GM19468 (cell line): ENCODE results near the gene LRRC51.

ENCODE experiments used
- ATAC-seq: cut with Tn5 transposase; IDR thresholded peaks from one replicate; pipeline ENCODE4 v1.9.1; 2021; ENCODE audit warnings: mild to moderate bottlenecking, moderate library complexity, moderate number of reproducible peaks; ENCODE audit not compliant: unreplicated experiment; ENCODE audit errors: extremely low read depth

Gene LRRC51, protein sequence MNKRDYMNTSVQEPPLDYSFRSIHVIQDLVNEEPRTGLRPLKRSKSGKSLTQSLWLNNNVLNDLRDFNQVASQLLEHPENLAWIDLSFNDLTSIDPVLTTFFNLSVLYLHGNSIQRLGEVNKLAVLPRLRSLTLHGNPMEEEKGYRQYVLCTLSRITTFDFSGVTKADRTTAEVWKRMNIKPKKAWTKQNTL

DNA sequence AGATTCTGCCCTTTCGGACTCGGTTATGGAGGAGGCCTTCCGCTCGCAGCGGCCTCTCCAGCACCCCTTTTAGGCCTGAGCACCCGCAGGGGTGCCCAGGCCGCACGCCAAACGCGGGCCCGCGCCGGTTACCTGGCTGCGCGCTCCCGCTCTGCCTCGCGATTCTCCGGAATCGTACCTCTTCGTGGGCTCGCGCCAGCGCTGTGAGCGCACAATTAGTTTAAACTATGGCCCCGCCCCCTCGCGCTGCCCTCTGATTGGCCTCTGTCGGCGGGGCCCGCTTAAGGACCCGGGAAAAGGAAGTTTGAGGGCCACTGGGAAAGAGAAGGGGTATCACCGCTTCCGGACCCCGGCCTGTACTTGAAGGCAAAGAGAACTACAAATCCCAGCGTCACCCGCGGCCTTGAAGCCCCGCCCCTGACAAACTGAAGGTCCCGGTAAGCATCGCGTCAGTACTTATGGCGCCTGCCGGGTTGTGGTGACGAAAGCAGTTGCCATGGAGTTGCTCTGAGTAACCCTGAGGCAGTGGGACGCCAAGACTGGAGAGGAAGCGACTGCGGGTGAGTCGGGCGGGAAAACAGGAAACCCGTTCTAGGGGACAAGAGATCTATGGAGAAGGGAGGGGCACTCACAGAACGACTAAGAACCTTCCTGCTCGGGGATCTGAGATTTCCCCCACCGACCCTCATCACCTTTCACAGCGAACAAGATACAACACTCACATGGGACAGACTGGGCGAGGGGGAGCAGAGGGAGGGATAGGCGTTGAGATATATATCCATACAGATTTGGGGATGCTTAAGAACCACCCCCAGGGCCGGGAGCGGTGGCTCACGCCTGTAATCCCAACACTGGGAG is at the start of gene LRRC51, which contains the start of gene NUMA1:
Gene LRRC51 (plus strand): TSS at position 525 of the 858 bp plus-strand sequence. CDS start 8,234 bp downstream, outside the sequence.
Gene NUMA1 (minus strand): TSS at position 217 of the 858 bp plus-strand sequence. CDS start 44,599 bp downstream, outside the sequence.
- ATAC-seq, result peak; percentile 94

DNA sequence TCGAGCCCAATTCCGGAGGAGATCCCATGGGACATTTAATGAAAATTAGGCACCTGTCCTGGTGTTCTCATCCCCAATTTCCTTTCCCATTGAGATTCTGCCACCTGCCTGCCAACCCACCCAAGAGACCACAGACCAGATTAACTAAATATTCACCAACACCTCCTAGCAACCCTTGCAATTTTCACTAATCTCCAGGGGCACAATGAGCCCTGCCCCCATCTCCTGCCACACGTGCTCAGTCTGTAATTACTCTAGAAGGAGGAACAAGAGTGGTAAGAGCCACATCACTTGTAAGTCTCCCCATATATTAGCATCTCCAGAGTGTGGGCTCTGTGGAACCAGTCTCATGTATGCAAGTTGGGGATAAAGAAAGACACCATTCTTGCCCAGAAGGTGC is 44.0 kb upstream of the LRRC51 start:
- ATAC-seq, result no peak

DNA sequence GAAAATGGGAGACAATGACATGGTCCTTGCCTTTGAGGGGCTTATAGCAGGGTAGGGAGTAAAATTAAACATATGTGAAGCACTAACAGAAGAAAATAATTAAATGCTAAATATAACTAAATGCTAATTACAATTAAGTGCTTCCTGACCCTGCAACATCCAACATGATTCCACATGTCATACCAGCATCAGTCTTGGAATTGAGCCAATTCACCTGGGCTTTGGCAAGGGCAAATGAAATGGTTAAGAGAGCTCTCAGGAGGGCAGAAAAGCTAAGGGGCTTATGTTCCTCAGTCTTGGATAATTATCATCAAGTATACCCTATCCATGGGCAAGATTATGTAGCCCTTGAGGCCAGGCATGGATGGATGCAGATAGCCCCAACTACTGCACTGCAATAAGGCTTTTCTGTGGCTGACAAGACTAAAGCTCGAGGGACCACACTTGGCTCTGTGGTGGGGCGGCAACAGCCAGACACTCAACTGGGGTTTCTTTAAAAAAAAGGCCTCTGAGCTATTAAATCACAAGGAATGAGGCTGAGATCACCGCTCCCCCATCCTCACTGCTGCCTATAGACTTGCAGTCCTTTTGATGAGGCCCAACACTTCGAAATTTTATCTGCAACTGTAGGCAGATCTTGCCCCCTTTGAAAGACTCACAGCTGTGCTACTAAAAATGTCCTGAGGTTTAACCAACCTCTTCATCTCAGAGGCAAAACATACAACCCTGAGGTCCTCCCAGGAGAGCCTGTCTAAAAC is 42.9 kb upstream of the LRRC51 start:
- ATAC-seq, result no peak

DNA sequence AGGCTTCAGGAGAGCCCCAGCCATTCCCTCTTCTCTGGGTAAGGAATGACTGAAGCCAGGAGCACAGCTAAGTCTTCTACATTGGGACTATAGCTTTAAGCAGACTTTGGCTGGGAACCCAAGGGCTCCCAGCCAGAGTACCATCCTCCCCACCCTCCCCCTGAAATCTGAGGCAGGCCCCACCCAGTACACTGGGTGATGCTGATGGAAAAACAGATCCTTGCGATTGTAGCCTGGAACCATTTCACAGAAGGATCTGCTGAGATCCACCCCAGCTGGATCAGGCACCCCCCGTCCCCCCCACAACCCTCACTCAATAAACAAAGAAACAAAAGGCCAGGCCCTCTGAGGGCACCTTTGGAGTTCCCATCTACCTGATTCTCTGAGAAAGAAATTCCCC is 42.2 kb upstream of the LRRC51 start:
- no peak for ATAC-seq

GRCh38 chr11:72039031-72039855 is 41.4 kb upstream of the LRRC51 start:
- ATAC-seq, result no peak

DNA sequence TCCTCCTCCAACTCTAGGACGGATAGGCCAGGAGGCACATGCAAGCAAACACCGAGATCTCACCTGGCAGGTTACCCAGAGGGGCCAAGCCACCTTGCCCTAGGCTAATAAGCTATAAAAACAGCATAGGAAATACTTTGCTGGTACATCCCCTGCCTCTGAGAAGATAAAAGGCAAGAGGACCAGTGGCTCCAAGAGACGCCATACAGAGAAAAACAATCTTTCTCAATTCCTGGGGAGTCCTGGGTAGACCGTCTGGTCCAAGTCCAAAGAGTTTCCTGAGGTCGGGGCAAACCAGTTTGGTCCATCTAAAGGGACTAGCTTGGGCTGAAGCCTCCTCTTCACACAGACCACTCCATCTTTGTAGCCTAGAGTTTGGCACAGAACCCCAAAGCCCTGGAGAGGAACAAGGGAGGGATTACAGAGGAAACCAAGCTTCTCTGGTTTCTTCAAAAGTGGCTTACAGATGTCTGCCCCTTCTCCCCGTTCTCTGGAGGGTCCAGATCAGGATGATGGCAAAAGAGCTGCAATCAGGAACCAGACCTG is 40.7 kb upstream of the LRRC51 start:
- no peak for ATAC-seq

- no peak for ATAC-seq
These were observed 39.9 kb upstream of the LRRC51 start for GRCh38 chr11:72040491-72041363.

DNA sequence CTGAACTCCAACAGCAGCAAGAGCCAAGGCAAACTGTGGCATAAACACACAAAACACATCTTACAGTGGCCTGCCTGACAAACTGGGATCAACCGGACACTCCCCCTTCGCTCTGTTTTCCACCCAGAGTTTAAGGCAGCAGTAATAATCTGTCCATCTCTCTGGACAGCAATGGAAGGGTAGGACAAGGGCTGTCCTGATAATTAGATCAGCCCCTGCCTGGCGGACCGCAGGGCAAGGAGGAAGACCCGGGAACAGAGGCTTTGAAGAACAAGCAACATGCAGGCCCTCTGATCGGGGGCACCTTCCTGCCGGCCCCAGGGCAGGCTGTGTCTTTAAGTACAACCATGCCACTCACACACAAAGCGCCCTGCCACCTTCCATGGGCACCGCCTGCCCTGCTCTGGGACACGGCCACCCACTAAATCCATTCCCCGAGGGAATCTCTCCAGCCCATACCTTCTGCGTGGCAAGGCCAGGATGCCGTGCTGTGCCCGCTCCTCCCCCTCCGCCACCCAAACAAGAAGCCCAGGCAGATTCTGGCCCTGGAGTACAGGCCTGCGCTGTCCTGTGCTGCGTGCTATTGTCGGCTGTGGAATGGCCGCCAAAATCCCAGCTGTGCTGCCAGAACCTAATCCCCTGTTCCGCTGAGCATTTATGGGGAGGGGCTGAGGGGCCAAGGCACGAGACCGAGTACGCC is 39.1 kb upstream of the LRRC51 start:
- ATAC-seq, result no peak

GRCh38 chr11:72042064-72042745 is 38.4 kb upstream of the LRRC51 start:
- ATAC-seq, result no peak

GRCh38 chr11:72045849-72046248 is 34.8 kb upstream of the LRRC51 start:
- no peak for ATAC-seq

- ATAC-seq, result no peak
These were observed 31.7 kb upstream of the LRRC51 start for GRCh38 chr11:72048766-72049460.

DNA sequence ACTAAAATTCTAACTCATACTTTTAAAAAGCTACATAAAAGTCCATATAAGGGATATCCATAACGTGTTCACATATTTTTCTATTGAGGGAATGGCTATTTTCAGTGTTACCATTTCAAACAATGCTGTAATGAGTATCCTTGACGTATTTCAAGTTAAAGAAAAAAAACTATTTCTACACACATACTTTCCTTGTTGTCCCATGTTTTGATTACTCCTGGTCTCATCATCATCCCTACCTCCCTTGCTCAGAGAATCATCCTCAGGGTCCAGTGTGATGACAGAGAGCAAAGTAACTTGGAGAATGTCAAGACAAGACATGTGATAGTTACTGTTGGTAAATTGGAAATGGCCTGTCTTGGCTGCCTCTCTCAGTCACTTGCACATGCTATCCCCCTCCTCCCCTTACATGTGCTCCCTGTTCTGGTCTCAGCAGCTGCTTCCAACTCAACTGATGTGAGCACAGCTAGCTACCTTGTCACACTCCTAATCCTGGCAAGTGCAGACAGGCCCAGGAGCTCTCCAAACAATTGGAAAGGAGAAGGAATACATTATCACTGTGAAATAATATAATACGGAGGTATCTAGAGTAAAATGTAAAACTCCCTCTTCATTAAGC is 22.1 kb upstream of the LRRC51 start:
- ATAC-seq, result no peak

DNA sequence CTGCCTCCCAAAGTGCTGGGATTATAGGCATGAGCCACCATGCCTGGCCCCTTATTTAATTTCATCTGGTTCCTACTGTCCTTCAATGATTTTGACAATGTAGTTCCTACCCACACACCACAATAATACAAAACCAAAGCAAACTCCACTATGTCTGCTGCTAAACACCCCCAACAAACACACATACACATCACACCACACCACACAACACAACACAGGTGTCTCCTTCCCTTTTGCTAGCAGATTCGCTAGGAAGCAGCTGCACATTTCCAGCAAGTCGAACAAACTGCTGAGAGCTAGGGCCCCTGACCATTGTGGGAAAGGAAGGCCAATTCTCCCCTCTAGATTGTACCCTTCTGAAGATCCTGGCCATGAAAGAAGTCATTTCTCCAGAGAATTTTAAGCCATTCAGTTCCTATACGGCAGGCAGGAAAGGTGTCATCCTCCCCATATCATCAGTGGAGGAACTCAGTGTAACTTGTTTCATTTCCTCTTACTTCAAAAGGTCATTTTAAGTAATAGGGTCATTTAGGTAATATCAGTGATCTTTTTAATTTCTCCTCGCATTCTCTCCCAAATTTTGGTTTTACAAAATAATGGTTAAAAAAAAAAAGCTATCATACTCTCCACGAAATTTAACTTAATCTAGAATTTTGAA is 18.8 kb upstream of the LRRC51 start:
- no peak for ATAC-seq

DNA sequence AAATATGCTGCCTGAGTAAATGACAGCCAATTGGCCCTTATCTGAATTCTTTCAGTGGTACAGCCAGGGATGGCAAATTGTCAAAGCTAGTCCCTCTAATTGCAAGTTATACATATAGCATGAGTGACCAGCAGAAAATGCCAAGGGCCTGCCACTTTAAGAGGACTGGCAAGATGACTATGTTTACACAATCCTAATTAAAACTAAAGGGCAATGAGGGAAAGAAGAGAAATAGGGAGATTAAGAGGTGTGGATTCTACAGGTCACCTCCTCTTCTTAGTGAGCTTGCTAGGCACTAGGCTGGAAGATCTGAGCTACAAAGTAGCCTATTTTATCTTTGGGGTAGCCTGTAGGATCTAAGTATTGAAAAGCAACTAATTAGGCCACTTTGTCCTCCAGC is 13.8 kb upstream of the LRRC51 start:
- no peak for ATAC-seq

- no peak for ATAC-seq
These were observed 13.4 kb upstream of the LRRC51 start for GRCh38 chr11:72067266-72067665.

- ATAC-seq, result no peak
These were observed 13.0 kb upstream of the LRRC51 start for GRCh38 chr11:72067676-72068075.
